ENCODE results near the gene PLCB1.

- no peak for TF ChIP-seq EZH2 (IDR thresholded peaks at IDR 0.05)
- no peak for TF ChIP-seq POLR2AphosphoS5 (IDR thresholded peaks at IDR 0.05; ENCODE audit: borderline replicate concordance, low read depth, low read length)
These were observed 443.0 kb downstream of the PLCB1 start for GRCh38 chr20:8575114-8575513.

Data from SK-N-MC (cell line).